OCI-LY7 (cell line): ENCODE results near the gene AXIN2.

Experiments used
- CTCF ChIP-seq: fragments of 200-600 bp; sonication (generic); conservative IDR thresholded peaks from 2 replicates; pipeline ENCODE4 v1.5.1; 2014; ENCODE audit warnings: mild to moderate bottlenecking, antibody characterized with exemption, low read length, moderate library complexity, mixed read lengths
- EZH2phosphoT487 ChIP-seq: fragments of 200-600 bp; sonication (generic); IDR thresholded peaks from 2 replicates; pipeline ENCODE4 v1.6.1; 2018; ENCODE audit warnings: low read depth, borderline replicate concordance, mild to moderate bottlenecking, mixed run types, antibody characterized with exemption, low read length, moderate library complexity, mixed read lengths

- TF ChIP-seq CTCF = no peak
- TF ChIP-seq EZH2phosphoT487 = no peak
Measured at GRCh38 chr17:65541453-65541852, 20.0 kb downstream of the AXIN2 start.
